ENCODE results near the gene RBBP4.
"Not testable (repeated sequence)": the region's sequence is repeated elsewhere in the genome, so short reads cannot be mapped to it uniquely, and the experiment has no call there.

Gene RBBP4

DNA sequence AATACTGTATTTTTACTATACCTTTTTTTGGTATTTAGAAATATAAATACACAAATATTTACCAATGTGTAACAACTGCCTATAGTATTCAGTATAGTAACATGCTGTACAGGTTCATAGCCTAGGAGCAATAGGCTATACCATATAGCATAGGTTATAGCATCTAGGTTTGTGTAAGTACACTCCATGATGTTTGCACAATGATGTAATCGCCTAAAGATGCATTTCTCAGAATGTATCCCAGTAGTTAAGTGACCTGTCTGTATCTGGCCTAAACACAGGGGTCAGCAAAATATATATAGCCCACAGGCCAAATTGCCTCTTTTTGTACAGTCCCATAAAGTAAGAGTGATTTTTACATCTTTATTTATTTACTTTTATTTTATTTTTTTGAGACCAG, 24.8 kb upstream of the RBBP4 start:
- in situ Hi-C loops (cut with HindIII; ENCODE audit: low sequenced_read_pairs), result no loop called here
- no peak overlapping the region for H3K4me3 ChIP-seq (ENCODE audit: low read depth, low read length)
- TF ChIP-seq, protein P1, sequence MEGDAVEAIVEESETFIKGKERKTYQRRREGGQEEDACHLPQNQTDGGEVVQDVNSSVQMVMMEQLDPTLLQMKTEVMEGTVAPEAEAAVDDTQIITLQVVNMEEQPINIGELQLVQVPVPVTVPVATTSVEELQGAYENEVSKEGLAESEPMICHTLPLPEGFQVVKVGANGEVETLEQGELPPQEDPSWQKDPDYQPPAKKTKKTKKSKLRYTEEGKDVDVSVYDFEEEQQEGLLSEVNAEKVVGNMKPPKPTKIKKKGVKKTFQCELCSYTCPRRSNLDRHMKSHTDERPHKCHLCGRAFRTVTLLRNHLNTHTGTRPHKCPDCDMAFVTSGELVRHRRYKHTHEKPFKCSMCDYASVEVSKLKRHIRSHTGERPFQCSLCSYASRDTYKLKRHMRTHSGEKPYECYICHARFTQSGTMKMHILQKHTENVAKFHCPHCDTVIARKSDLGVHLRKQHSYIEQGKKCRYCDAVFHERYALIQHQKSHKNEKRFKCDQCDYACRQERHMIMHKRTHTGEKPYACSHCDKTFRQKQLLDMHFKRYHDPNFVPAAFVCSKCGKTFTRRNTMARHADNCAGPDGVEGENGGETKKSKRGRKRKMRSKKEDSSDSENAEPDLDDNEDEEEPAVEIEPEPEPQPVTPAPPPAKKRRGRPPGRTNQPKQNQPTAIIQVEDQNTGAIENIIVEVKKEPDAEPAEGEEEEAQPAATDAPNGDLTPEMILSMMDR (IDR thresholded peaks at IDR 0.05; ENCODE audit: low read depth, low read length), result no peak
- DNase-seq (ENCODE audit: low read depth, low spot score), result no peak

DNA sequence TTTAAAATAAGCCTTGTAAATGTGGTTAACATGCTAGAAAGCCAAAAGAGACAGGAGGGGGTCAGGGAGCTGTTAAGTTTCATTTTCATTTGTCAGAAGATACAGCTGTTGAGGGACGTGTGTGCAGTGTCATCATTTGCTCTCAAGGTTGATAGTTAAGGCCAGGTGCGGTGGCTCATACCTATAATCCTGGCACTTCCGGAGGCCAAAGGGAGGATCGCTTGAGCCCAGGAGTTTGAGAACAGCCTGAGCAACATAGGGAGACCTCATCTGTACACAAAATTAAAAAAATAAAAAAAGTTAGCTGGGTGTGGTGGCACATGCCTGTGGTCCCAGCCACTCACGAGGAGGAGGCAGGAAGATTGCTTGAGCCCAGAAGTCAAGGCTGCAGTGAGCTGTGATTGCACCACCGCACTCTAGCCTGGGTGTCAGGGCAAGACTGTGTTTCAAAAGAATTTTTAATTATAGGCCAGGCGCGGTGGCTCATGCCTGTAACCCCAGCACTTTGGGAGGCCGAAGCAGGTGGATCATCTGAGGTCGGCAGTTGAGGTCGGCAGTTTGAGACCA, 23.3 kb upstream of the RBBP4 start:
- in situ Hi-C loops (cut with HindIII; ENCODE audit: low sequenced_read_pairs), result no loop called here
- H3K4me3 ChIP-seq (ENCODE audit: low read depth, low read length), result no peak overlapping the region
- TF ChIP-seq, protein P1 (IDR thresholded peaks at IDR 0.05; ENCODE audit: low read depth, low read length), result no peak
- DNase-seq (ENCODE audit: low read depth, low spot score), result no peak

DNA sequence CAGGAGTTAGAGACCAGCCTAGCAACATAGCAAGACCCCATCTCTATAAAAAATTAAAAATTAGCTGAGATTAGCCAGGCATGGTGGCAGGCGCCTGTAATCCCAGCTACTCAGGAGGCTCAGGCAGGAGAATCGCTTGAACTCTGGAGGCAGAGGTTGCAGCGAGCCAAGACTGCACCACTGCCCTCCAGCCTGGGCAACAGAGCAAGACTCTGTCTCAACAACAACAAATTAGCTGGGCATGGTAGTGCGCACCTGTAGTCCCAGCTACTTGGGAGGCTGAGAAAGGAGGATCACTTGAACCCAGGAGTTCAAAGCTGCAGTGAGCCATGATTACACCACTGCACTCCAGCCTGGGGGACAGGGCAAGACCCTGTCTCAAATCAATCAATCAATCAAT, 20.8 kb upstream of the RBBP4 start:
- DNase-seq (ENCODE audit: low read depth, low spot score); H3K4me3 ChIP-seq (ENCODE audit: low read depth, low read length); in situ Hi-C loops (cut with HindIII; ENCODE audit: low sequenced_read_pairs): not testable (repeated sequence)

DNA sequence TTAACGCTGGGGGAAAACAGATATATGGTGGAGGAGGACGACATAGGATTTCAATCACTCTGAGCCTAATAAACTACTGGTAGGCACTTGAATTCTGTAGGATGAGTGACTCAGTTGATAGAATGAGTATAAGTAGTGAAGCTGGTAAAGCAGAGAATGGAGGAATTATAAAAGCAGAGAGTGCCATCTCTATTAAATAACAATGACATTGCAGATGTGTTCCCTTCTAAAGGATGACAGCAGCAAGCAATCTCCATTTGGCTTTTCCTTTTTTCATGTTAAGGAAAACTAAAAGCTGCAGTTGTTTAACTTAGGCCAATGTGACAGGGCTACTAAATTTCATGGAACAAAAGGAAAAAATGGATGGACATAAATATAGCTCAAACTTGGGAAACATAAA, 18.2 kb upstream of the RBBP4 start:
- in situ Hi-C loops (cut with HindIII; ENCODE audit: low sequenced_read_pairs), result no loop called here

DNA sequence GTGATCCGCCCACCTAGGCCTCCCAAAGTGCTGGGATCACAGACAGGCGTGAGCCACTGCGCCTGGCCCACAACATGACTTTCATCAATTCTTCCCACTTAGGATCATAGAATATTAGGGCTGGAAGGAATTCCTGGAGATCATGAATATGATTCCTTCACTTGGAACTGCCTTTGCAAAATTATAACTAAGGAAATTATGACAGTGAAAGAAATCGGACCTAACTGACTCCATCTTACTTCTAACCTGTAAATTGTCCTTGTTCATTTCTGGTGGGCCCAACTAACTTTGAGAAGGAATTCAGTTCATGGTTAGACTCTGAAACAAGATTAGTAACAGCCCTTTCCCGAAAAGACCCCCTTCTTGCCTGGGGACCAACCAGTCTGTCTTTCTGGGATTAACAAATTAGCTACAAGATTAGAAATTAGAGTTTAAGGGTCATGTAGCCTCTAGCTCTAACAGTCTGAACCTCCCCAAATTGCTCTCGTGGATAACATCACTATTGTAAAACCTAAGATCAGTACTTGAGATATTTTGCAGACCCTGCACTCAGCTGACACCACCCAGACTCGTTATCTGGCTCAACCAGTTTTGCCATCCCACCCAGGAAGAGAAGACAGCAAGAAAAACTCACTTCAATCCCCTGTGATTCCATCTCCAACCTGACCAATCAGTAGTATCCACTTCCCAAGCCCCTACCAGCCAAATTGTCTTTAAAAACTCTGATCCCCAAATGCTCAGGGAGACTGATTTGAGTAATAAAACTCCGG, 15.3 kb upstream of the RBBP4 start:
- no peak for DNase-seq (ENCODE audit: low read depth, low spot score)
- TF ChIP-seq, protein P1 (IDR thresholded peaks at IDR 0.05; ENCODE audit: low read depth, low read length), result no peak
- in situ Hi-C loops (cut with HindIII; ENCODE audit: low sequenced_read_pairs), result no loop called here
- no peak overlapping the region for H3K4me3 ChIP-seq (ENCODE audit: low read depth, low read length)

More for the DNA sequence above, 18.2 kb upstream of the RBBP4 start:
- no peak for DNase-seq (ENCODE audit: low read depth, low spot score)
- TF ChIP-seq, protein P1 (IDR thresholded peaks at IDR 0.05; ENCODE audit: low read depth, low read length), result no peak
- no peak overlapping the region for H3K4me3 ChIP-seq (ENCODE audit: low read depth, low read length)

DNA sequence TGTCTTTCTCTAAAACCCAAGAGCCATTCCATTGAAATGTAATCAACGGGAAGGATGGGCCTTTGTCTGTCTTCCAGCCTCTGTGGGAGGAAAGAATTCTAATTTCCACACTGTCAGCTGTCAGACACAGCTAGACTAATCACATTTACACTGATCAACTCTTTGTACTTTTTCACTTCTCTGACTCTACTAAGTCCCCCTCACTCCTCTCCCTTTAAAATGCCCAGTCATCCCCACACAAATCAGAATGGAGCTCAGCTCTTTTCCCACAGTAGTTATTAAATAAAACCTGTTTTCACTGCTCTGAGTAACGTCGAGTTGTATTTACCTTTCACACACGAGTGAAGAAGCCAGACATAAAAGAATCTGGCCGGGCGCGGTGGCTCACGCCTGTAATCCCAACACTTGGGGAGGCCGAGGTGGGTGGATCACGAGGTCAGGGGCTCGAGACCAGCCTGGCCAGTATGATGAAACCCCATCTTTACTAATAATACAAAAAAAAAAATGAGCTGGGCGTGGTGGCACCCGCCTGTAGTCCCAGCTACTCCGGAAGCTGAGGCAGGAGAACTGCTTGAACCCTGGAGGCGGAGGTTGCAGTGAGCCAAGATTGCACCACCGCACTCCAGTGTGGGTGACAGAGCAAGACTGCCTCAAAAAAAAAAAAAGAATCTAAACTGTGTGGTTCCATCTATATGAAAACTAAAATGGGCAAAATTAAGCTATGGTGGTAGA, 13.9 kb upstream of the RBBP4 start:
- TF ChIP-seq, protein P1 (IDR thresholded peaks at IDR 0.05; ENCODE audit: low read depth, low read length), result no peak
- DNase-seq (ENCODE audit: low read depth, low spot score), result peak; percentile 9
- H3K4me3 ChIP-seq (ENCODE audit: low read depth, low read length), result no peak overlapping the region
- in situ Hi-C loops (cut with HindIII; ENCODE audit: low sequenced_read_pairs), result no loop called here
